Activated naive CD4-positive, alpha-beta T cell treated with anti-CD3 and anti-CD28 coated beads for 36 hours (primary cell): ENCODE results near the gene SREBF1. TPM values are rescaled to one million over a fixed set of nuclear protein-coding genes. Genes with fewer than 3 reads are reported as not detected.

ENCODE experiments used
- CTCF ChIA-PET: fragments of 350-600 bp; sonication (Branson Sonifier 250); formaldehyde crosslinking; loops from one replicate; lab custom pipeline; 2021; ENCODE audit warnings: antibody characterized with exemption; lab: Charles Lee
- DNase-seq: peaks from one replicate; pipeline ENCODE4 v3.0.0-alpha.2; 2020
- H3K27ac Mint-ChIP-seq: one replicate; pipeline ENCODE4 v1.8.0; 2021; ENCODE audit warnings: mild to moderate bottlenecking, mixed read lengths
- H3K27me3 Mint-ChIP-seq: one replicate; pipeline ENCODE4 v1.8.0; 2021; ENCODE audit warnings: low read depth, mixed read lengths
- H3K36me3 Mint-ChIP-seq: one replicate; pipeline ENCODE4 v1.8.0; 2021; ENCODE audit warnings: low read depth, mixed read lengths
- H3K4me1 Mint-ChIP-seq: one replicate; pipeline ENCODE4 v1.8.0; 2021; ENCODE audit warnings: low read depth, mixed read lengths
- H3K4me3 Mint-ChIP-seq: one replicate; pipeline ENCODE4 v1.8.0; 2021; ENCODE audit warnings: mild to moderate bottlenecking, moderate library complexity, mixed read lengths
- H3K9me3 Mint-ChIP-seq: one replicate; pipeline ENCODE4 v1.8.0; 2021; ENCODE audit warnings: mixed read lengths
- intact Hi-C: fragments of 100-400 bp; cut with micrococcal nuclease; formaldehyde crosslinking; loops from one replicate; pipeline ENCODE4 v1.15.1; 2023
- total RNA-seq, 2 experiments: library from RNA; stranded (reverse); gene quantifications; one replicate each; pipeline ENCODE4 v1.2.3, GENCODE V29; 2021

The SREBF1 gene
- total RNA-seq, 2 experiments from 2014 or later, result 79.3 to 84.9 TPM

DNA sequence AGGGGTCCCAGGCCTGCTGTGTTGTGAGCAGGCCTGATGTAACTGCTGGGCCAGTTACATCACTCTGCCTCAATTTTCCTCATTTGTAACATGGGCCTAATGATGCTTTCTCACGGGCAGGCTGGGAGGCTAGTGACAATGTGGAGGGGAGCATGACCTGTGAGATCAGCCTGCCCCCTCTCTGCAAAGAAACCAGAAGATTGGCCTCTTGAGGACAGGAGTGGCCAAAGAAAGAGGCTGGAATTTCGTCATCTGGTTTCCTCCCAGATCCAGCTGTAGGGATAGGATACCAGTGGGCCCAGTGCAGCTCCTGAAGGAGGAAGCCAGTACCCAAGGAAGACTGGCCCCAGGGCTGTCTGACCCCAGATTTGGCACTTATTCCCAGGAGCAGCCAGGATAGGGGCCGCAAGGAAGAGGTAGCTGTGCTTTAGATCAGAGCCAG is 615 bp upstream of the SREBF1 start:
- Mint-ChIP-seq H3K27ac (peak overlapping the region; percentile 98), H3K36me3 (peaks cover 21% of the 10 kb centered on the region), H3K27me3 (no peaks in the 10 kb centered on the region), H3K9me3 (no peaks in the 10 kb centered on the region), H3K4me1 (peaks cover 63% of the 10 kb centered on the region), H3K4me3 (peak overlapping the region; percentile 91)
- CTCF ChIA-PET, result interaction anchor here (0.9 to 2.5 kb wide), 6 partner anchors 11 to 24 kb away, joined by 3 to 14 read pairs (median 6); no protein-coding TSS in a partner anchor
- intact Hi-C loops, result loop anchor here (2.0 kb wide), 1 partner anchor 345 kb away; the partner anchor contains the start of gene ALKBH5
- peak; percentile 39 for DNase-seq

DNA sequence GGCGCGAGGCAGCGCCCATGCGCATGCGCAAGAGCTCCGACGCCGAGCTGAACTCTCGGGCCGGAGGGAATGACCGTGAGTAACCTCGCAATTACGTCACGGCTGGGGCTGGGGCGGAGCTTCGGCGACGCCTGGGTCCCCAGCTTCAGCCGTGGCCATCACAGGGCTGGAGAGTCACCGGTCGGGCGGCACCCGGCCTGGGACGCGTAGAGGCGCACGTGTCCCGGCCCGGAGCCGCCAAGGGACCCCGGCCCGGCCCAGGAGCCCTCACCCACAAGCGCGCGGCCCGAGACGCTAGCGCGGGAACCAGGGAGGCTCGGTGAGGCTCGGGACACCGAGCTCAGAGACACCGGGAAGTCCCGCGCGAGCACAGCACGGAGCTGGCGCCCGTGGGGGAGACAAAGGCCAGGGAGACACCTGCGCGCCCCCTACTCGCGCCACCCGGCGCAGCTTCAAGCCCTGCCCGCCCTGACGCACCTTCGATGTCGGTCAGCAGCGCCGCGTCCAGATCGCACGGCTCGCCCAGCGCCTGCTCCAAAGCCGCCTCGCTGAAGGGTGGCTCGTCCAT is 452 bp downstream of the SREBF1 start:
- CTCF ChIA-PET, result interaction anchor here (0.6 to 4.1 kb wide), 10 partner anchors 10 to 154 kb away, joined by 3 to 43 read pairs (median 3); no protein-coding TSS in a partner anchor
- peak; percentile 99 for DNase-seq
- peaks cover 27% of the 10 kb centered on the region for H3K36me3 Mint-ChIP-seq
- H3K27me3 Mint-ChIP-seq, result no peaks in the 10 kb centered on the region
- no peaks in the 10 kb centered on the region for H3K9me3 Mint-ChIP-seq
- H3K4me1 Mint-ChIP-seq, result peaks cover 72% of the 10 kb centered on the region
- intact Hi-C loops, result loop anchor here (1.0 to 2.0 kb wide), 3 partner anchors 84 to 346 kb away; partner anchors contain the start of genes ALKBH5, DRC3 and TOM1L2
- H3K4me3 Mint-ChIP-seq, result peak overlapping the region; percentile 91
- H3K27ac Mint-ChIP-seq, result peak overlapping the region; percentile 98

DNA sequence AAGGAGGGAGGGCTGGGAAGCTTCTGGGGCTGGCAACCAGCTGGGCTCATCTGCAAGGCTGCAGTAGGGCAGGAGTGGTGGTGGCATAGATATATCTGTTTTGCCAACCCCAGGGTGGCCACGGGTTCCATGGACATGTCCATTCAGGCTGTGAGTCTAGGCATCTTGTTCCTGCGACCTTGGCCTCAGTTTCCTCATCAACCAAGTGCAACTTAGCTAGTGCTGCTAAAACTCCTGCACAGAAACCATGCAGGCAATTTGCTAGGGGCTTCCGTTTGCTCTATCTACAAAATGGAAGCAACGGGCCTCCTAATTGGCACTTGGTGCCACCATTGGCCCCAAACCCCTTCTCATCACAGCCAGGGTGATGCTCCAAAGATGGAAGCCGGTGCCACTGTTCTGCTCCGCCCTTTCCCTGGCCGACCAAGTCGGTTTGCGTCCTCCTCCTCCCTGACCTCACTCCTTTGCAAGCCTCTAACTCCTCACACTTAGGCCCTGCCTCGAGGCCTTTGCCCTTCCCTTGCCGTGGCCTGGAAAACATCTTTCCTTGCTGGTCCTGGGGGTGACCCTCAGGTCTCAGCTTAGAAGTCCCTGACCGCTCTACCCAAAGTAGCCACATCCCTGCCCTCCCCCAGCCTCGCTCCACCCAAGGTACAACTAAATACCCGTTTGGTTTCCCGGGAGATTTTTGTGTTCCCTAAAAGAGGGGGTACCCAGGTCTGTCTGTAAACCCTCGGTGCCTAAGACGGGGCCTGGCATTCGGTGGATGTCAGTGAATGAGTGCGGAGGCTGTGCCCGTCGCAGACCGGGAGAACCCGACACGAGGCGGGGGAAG is 1.2 kb downstream of the SREBF1 start:
- CTCF ChIA-PET, result interaction anchor here (0.6 to 4.1 kb wide), 11 partner anchors 10 to 153 kb away, joined by 3 to 43 read pairs (median 3); no protein-coding TSS in a partner anchor
- Mint-ChIP-seq H3K27me3 (no peaks in the 10 kb centered on the region), H3K27ac (peak overlapping the region; percentile 98), H3K4me1 (peaks cover 73% of the 10 kb centered on the region), H3K9me3 (no peaks in the 10 kb centered on the region), H3K36me3 (peaks cover 31% of the 10 kb centered on the region), H3K4me3 (peak overlapping the region; percentile 91)
- DNase-seq, result peak; percentile 47
- intact Hi-C loops, result loop anchor here (1.0 to 2.0 kb wide), 4 partner anchors 15 to 347 kb away; partner anchors contain the start of genes ALKBH5, DRC3 and TOM1L2

DNA sequence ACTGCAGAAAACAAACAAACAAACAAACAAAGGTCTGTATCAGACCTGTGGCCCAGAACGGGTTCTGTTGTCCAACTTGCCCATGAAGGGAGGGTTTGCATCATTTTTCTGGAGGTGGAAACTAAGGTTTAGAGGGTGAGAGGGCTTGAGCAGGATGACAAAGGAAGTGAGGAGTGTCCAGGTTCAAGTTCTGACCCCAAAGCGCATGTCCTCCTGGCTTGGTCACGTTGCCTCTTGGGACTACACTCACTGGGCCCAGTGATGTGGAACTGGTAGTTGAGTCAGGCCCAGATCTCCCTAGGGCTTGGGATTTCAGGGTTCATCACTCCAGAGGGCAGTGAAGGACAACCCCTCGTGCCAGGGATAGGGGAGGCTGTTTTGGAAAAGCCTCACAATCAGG is 1.8 kb downstream of the SREBF1 start:
- H3K36me3 Mint-ChIP-seq, result peaks cover 31% of the 10 kb centered on the region
- peak overlapping the region; percentile 91 for H3K4me3 Mint-ChIP-seq
- H3K27ac Mint-ChIP-seq, result peak overlapping the region; percentile 98
- H3K27me3 Mint-ChIP-seq, result no peaks in the 10 kb centered on the region
- peaks cover 73% of the 10 kb centered on the region for H3K4me1 Mint-ChIP-seq
- intact Hi-C loops, result loop anchor here (1.0 to 2.0 kb wide), 2 partner anchors 11 to 16 kb away; no protein-coding TSS in a partner anchor
- DNase-seq, result no peak
- H3K9me3 Mint-ChIP-seq, result no peaks in the 10 kb centered on the region
- CTCF ChIA-PET, result interaction anchor here (0.8 to 4.1 kb wide), 4 partner anchors 20 to 27 kb away, joined by 3 to 43 read pairs (median 6); no protein-coding TSS in a partner anchor

DNA sequence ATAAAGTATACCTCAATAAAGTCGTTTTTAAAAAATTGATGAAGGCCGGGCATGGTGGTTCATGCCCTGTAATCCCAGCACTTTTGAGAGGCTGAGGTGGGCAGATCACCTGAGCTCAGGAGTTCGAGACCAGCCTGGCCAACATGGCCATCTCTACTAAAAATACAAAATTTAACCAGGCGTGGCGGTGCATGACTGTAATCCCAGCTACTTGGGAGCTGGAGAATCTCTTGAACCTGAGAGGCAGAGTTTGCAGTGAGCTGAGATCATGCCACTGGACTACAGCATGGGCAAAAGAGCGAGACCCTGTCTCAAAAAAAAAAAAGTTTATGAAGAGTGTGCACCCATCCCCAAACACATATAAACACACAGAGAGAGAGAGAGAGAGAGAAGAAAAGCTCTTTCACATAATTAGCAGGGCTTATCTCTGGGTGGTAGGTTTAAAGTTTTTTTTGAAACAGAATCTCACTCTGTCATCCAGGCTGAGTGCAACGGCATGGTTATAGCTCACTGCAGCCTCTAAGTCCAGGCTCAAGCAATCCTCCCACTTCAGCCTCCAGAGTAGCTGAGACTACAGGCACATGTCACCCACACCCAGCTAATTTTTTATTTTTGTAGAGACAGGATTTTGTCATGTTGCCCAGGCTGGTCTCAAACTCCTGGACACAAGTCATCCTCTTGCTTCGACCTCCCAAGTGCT is 3.0 kb downstream of the SREBF1 start:
- peak overlapping the region; percentile 91 for H3K4me3 Mint-ChIP-seq
- H3K4me1 Mint-ChIP-seq, result peaks cover 71% of the 10 kb centered on the region
- H3K27ac Mint-ChIP-seq, result peak overlapping the region; percentile 98
- DNase-seq, result peak; percentile 29
- H3K27me3 Mint-ChIP-seq, result no peaks in the 10 kb centered on the region
- peaks cover 31% of the 10 kb centered on the region for H3K36me3 Mint-ChIP-seq
- intact Hi-C loops, result loop anchor here (1.0 to 2.0 kb wide), 2 partner anchors 10 to 17 kb away; no protein-coding TSS in a partner anchor
- H3K9me3 Mint-ChIP-seq, result no peaks in the 10 kb centered on the region
- CTCF ChIA-PET, result interaction anchor here (0.7 to 4.1 kb wide), 8 partner anchors 13 to 30 kb away, joined by 3 to 43 read pairs (median 6); no protein-coding TSS in a partner anchor

DNA sequence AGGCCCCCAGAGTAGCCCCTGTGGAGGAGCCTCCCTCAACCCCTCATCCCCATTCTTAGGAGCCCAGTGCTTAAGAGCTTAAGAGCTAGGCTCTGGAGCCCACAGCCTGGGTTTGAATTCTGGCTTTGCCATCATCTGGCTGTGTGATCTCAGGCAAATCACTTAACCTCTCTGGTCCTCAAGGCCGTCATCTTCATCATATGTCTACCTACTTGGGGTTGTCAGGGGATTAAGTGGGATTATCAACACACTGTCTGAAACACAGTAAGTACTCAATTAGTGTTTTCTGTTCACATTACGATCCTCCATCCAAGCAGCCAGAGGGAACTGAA is 4.8 kb downstream of the SREBF1 start:
- Mint-ChIP-seq H3K9me3 (no peaks in the 10 kb centered on the region), H3K4me1 (peaks cover 69% of the 10 kb centered on the region), H3K27me3 (no peaks in the 10 kb centered on the region), H3K27ac (no peak overlapping the region), H3K36me3 (peaks cover 31% of the 10 kb centered on the region), H3K4me3 (no peak overlapping the region)
- DNase-seq, result no peak
- CTCF ChIA-PET, result no interaction called here
- intact Hi-C loops, result no loop called here

DNA sequence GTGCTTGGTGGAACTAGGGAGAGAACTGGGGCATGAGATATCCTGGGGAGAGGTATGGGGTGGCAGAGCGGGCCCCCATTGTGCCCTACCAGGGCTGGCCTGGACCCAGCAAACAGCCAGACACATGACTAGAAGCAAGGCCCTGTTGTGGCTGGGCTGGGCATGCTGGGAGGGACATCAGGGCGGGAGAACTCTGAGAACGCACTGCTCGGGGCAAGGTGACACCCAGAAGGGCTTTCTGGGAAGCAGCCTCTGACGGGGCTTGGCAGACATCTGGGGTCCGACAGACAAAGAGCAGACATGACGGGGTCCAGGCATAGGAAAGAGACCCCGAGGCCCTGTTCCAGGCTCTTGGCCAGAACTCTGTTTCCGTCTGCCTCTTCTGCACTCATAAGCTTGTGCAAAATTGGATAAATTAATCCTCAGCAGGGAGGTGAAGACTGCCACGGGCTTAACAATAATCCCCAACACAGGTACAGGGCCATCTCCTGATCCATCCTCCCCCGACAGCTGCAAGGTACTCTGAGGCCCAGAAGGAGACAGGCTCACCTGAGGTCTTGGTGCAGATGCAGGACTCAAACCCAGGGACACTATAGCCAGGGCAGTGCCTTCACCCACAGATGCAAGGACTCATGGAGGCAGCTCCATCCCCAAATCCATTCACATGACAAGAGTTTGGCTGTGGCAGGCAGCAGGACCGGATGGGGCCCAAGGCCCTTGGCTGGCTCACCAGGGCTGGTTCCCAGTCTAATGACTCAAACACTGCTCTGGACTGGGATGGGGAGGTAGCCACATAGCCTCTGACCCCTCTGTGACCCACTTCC is 5.4 kb downstream of the SREBF1 start:
- H3K27me3 Mint-ChIP-seq, result no peaks in the 10 kb centered on the region
- intact Hi-C loops, result no loop called here
- peaks cover 74% of the 10 kb centered on the region for H3K4me1 Mint-ChIP-seq
- H3K27ac Mint-ChIP-seq, result no peak overlapping the region
- DNase-seq, result no peak
- no peak overlapping the region for H3K4me3 Mint-ChIP-seq
- peaks cover 31% of the 10 kb centered on the region for H3K36me3 Mint-ChIP-seq
- CTCF ChIA-PET, result interaction anchor here (1.0 to 1.5 kb wide), 2 partner anchors 19 to 24 kb away, joined by 3 read pairs; no protein-coding TSS in a partner anchor
- no peaks in the 10 kb centered on the region for H3K9me3 Mint-ChIP-seq

DNA sequence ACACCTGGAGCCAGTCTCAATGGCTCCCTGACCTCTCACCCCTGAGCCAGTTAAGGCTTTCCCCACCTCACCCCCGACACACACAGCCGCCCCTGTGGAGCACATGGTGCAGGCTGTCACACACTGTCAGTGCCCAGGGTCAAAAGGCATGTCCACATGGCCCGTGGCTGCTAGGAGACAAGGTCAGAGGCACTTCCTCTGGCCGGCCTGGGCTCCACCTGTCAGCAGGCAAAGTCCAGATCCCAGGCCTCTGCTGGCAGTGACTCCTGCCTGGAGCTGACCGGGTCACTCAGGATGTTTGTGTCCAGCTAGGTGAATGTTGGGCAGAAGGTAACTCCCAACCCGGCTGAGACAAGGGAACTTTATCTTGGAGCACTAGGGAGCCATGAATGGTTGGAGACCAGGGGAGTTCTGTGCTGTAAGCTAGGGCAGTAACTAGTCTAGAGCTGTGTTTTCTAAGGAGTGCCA is 6.0 kb downstream of the SREBF1 start:
- H3K9me3 Mint-ChIP-seq, result no peaks in the 10 kb centered on the region
- H3K27ac Mint-ChIP-seq, result no peak overlapping the region
- intact Hi-C loops, result no loop called here
- H3K27me3 Mint-ChIP-seq, result no peaks in the 10 kb centered on the region
- CTCF ChIA-PET, result interaction anchor here (0.8 to 1.5 kb wide), 3 partner anchors 18 to 30 kb away, joined by 3 to 4 read pairs (median 3); no protein-coding TSS in a partner anchor
- H3K4me3 Mint-ChIP-seq, result no peak overlapping the region
- peaks cover 77% of the 10 kb centered on the region for H3K4me1 Mint-ChIP-seq
- H3K36me3 Mint-ChIP-seq, result peaks cover 30% of the 10 kb centered on the region
- DNase-seq, result no peak

DNA sequence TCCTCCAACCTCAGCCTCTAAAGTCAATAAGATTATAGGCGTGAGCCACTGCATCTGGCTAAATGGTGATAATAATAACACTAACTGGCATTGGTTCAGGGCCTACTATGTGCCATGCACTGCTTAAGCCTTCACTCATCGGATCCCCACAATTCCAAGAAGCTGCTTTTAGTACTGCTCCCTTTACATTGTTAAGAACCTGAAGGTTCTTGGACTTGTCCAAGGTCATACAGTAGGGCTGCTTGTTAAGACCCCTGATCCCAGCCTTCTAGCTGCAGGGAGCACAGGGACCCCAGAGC is 6.6 kb downstream of the SREBF1 start:
- CTCF ChIA-PET, result interaction anchor here (0.8 to 1.5 kb wide), 3 partner anchors 18 to 30 kb away, joined by 3 to 4 read pairs (median 3); no protein-coding TSS in a partner anchor
- no peak for DNase-seq
- intact Hi-C loops, result no loop called here
- Mint-ChIP-seq H3K4me3 (no peak overlapping the region), H3K36me3 (peaks cover 29% of the 10 kb centered on the region), H3K27me3 (no peaks in the 10 kb centered on the region), H3K4me1 (peaks cover 79% of the 10 kb centered on the region), H3K9me3 (no peaks in the 10 kb centered on the region), H3K27ac (no peak overlapping the region)

DNA sequence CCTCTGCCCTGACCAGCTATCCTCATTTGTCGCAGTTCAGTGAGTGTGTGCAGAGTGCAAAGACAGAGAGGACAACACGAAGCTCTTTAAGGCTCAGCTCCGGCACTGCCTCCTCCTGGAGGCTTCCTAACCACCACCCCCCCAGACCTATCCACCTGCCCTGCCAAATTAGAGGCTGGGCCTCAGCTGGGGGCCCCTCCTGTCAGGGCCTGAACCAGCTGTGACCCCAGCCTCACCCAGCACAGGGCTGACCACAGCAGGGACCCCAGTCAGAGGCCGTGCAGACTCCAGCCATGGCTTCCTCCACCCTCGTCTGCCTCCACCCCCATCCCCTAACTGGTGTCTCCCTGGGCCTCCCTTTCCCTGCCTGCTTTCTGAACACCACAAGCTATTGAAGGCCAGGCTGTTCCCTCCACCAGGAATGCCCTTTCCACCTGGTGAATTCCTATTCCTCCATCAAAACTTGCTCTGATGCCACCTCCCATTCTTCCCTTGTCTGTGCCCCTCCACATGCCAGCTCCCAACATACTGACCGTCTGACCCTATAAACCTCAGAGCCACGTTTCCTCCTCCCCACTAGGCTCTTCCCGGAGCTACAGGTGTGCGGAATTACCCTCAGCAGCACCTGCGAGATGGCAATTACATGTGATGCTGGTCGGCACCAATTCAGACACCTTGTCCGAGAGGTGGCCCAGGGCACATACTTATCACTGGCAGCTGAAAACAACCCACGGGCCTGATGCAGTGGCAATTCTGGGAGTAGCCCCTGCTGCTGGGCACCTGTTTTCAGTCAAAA is 8.8 kb downstream of the SREBF1 start:
- intact Hi-C loops, result no loop called here
- Mint-ChIP-seq H3K27me3 (no peaks in the 10 kb centered on the region), H3K27ac (no peak overlapping the region), H3K4me3 (no peak overlapping the region), H3K9me3 (no peaks in the 10 kb centered on the region), H3K4me1 (peaks cover 79% of the 10 kb centered on the region), H3K36me3 (peaks cover 14% of the 10 kb centered on the region)
- CTCF ChIA-PET, result interaction anchor here (0.9 to 2.4 kb wide), 4 partner anchors 16 to 100 kb away, joined by 3 to 10 read pairs (median 3); no protein-coding TSS in a partner anchor
- DNase-seq, result no peak
